ENCODE measurements around the gene NFATC1.

- TF ChIP-seq, protein P1, sequence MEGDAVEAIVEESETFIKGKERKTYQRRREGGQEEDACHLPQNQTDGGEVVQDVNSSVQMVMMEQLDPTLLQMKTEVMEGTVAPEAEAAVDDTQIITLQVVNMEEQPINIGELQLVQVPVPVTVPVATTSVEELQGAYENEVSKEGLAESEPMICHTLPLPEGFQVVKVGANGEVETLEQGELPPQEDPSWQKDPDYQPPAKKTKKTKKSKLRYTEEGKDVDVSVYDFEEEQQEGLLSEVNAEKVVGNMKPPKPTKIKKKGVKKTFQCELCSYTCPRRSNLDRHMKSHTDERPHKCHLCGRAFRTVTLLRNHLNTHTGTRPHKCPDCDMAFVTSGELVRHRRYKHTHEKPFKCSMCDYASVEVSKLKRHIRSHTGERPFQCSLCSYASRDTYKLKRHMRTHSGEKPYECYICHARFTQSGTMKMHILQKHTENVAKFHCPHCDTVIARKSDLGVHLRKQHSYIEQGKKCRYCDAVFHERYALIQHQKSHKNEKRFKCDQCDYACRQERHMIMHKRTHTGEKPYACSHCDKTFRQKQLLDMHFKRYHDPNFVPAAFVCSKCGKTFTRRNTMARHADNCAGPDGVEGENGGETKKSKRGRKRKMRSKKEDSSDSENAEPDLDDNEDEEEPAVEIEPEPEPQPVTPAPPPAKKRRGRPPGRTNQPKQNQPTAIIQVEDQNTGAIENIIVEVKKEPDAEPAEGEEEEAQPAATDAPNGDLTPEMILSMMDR (IDR thresholded peaks at IDR 0.05), result no peak
- TF ChIP-seq POLR2A (IDR thresholded peaks at IDR 0.05), result no peak
These were observed 54.8 kb downstream of the NFATC1 start for GRCh38 chr18:79450289-79451080.

Measured in esophagus squamous epithelium (tissue), 4 donors.